ENCODE data around the gene WFDC5. TPM values are rescaled to one million over a fixed set of nuclear protein-coding genes. Genes with fewer than 3 reads are reported as not detected.

The WFDC5 gene
- total RNA-seq, 3 donors from 2014 or later (not counting 1 experiment from before 2014, with no cell fraction given): not detected

DNA sequence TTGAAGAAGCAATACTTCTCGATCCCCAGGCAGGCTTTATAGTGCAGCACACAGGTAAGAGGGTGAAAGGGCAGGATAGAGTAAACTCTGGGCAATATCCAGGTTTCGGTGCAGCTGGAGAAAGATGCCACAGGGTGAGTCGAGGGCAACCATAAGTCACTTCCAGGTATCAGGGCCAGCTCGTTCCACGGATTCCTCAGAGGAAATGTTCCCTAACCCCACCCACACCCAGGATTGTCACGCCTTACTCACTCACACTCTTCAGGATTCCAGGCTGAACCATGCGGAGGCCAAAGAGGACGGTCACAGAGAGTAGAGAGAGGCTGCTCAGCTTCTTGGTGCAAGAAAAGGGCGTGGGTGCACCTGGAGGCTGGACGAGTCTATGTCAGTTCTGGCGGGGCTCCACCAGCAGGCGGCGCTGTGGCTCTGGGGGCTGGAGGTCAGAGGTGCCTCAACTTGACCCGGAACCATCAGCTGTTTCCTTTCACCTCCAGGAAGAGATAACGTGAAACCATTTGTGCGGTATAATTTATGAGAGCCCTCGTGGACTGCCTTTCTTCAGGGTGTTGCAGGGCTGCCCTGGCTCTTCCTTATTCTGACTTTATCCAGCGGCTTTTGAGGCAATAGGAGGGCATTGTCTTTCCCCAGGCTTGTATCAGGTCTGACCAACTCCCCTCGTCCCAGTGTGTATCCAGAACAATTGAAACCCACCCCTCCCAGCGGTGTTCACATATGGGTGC, 23.8 kb upstream of the WFDC5 start:
- Histone ChIP-seq H3K36me3 (ENCODE audit: control insufficient read depth, insufficient read depth, low read length) (no peaks in the 10 kb centered on the region), H3K4me3 (ENCODE audit: low read length) (no peak overlapping the region), H3K27ac (ENCODE audit: low read length) (no peak overlapping the region), H3K4me1 (ENCODE audit: control insufficient read depth, insufficient read depth, low read length) (no peaks in the 10 kb centered on the region), H3K9me3 (ENCODE audit: control insufficient read depth, insufficient read depth, low read length) (no peaks in the 10 kb centered on the region), H3K27me3 (ENCODE audit: control insufficient read depth, insufficient read depth, low read length) (peaks cover 2% of the 10 kb centered on the region)
- ATAC-seq (peak in 2 of 3 donors; percentile 60 to 64), DNase-seq (peak; percentile 26 to 46)
- intact Hi-C loops (cut with micrococcal nuclease): no loop called here
- Mint-ChIP-seq H3K4me1 (no peaks in the 10 kb centered on the region), H3K36me3 (no peaks in the 10 kb centered on the region), H3K4me3 (no peak overlapping the region), H3K27me3 (ENCODE audit: low read depth in 2 of 2) (peaks cover 0 to 29% of the 10 kb centered on the region in 2 donors), H3K9me3 (no peaks in the 10 kb centered on the region), H3K27ac (no peak overlapping the region)
- 49% methylated on average over 20 of the region's 20 CpGs for WGBS (ENCODE audit: insufficient coverage)
- TF ChIP-seq, protein P1, sequence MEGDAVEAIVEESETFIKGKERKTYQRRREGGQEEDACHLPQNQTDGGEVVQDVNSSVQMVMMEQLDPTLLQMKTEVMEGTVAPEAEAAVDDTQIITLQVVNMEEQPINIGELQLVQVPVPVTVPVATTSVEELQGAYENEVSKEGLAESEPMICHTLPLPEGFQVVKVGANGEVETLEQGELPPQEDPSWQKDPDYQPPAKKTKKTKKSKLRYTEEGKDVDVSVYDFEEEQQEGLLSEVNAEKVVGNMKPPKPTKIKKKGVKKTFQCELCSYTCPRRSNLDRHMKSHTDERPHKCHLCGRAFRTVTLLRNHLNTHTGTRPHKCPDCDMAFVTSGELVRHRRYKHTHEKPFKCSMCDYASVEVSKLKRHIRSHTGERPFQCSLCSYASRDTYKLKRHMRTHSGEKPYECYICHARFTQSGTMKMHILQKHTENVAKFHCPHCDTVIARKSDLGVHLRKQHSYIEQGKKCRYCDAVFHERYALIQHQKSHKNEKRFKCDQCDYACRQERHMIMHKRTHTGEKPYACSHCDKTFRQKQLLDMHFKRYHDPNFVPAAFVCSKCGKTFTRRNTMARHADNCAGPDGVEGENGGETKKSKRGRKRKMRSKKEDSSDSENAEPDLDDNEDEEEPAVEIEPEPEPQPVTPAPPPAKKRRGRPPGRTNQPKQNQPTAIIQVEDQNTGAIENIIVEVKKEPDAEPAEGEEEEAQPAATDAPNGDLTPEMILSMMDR (IDR thresholded peaks at IDR 0.05): peak; percentile 30

DNA sequence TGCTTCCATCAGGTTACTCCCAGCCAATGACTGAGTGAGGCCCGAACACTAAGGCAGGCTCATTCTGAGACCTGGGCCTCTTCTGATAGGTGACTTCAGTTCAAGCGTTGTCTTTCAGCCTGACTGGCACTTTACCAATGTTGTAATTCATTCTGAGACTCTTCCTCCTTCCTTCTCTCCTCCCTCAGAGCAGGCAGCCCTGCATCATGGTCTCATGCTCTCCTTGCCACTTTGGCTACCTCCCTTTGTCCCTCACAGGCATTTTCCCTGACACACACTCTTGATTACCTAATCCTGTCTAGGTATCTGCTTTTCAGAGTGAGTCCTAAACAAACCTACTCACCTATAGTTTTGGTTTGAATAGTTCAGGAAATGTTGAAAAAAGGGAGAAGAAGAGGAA, 21.9 kb upstream of the WFDC5 start:
- no peak overlapping the region for H3K27ac Mint-ChIP-seq
- Histone ChIP-seq H3K4me1 (ENCODE audit: control insufficient read depth, insufficient read depth, low read length) (no peaks in the 10 kb centered on the region), H3K4me3 (ENCODE audit: low read length) (no peak overlapping the region), H3K27ac (ENCODE audit: low read length) (no peak overlapping the region), H3K36me3 (ENCODE audit: control insufficient read depth, insufficient read depth, low read length) (no peaks in the 10 kb centered on the region), H3K9me3 (ENCODE audit: control insufficient read depth, insufficient read depth, low read length) (no peaks in the 10 kb centered on the region), H3K27me3 (ENCODE audit: control insufficient read depth, insufficient read depth, low read length) (peaks cover 2% of the 10 kb centered on the region)
- DNase-seq: no peak
- intact Hi-C loops (cut with micrococcal nuclease): no loop called here
- no peaks in the 10 kb centered on the region for H3K9me3 Mint-ChIP-seq
- no peak for ATAC-seq
- H3K27me3 Mint-ChIP-seq (ENCODE audit: low read depth in 2 of 2): peaks cover 12 to 43% of the 10 kb centered on the region in 2 donors
- no peaks in the 10 kb centered on the region for H3K36me3 Mint-ChIP-seq
- 70% methylated on average over 2 of the region's 2 CpGs for WGBS (ENCODE audit: insufficient coverage)
- H3K4me1 Mint-ChIP-seq: no peaks in the 10 kb centered on the region
- TF ChIP-seq, protein P1 (IDR thresholded peaks at IDR 0.05): no peak
- H3K4me3 Mint-ChIP-seq: no peak overlapping the region

DNA sequence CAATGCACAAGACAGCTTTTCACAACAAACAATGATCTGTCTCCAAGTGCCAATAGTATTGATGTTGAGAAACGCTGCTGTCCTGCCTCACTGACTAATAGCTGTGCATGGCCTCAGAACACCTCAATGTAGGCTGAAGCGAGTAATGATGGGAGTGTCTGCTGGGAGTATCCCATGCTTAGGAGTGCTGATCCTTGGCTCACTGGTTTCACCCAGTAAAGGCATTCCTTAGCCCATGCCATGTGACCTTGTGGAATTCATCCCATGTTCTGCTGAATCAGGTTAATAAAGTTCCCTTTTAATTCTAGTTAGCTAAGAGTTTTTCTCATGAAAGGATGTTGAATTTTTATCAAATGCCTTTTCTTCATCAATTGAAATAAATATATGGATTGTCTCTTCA, 13.1 kb upstream of the WFDC5 start:
- WGBS (ENCODE audit: insufficient coverage): 90% methylated on average over 2 of the region's 2 CpGs
- Histone ChIP-seq H3K9me3 (ENCODE audit: control insufficient read depth, insufficient read depth, low read length) (no peaks in the 10 kb centered on the region), H3K27ac (ENCODE audit: low read length) (no peak overlapping the region), H3K36me3 (ENCODE audit: control insufficient read depth, insufficient read depth, low read length) (no peaks in the 10 kb centered on the region), H3K4me1 (ENCODE audit: control insufficient read depth, insufficient read depth, low read length) (no peaks in the 10 kb centered on the region), H3K27me3 (ENCODE audit: control insufficient read depth, insufficient read depth, low read length) (peaks cover 5% of the 10 kb centered on the region), H3K4me3 (ENCODE audit: low read length) (no peak overlapping the region)
- TF ChIP-seq, protein P1 (IDR thresholded peaks at IDR 0.05): no peak
- ATAC-seq (no peak), DNase-seq (no peak)
- H3K36me3 Mint-ChIP-seq: no peaks in the 10 kb centered on the region
- no peak overlapping the region for H3K4me3 Mint-ChIP-seq
- H3K4me1 Mint-ChIP-seq: no peaks in the 10 kb centered on the region
- H3K27ac Mint-ChIP-seq: no peak overlapping the region
- no peaks in the 10 kb centered on the region for H3K9me3 Mint-ChIP-seq
- H3K27me3 Mint-ChIP-seq (ENCODE audit: low read depth in 2 of 2): peaks cover 17 to 64% of the 10 kb centered on the region in 2 donors
- intact Hi-C loops (cut with micrococcal nuclease): no loop called here

DNA sequence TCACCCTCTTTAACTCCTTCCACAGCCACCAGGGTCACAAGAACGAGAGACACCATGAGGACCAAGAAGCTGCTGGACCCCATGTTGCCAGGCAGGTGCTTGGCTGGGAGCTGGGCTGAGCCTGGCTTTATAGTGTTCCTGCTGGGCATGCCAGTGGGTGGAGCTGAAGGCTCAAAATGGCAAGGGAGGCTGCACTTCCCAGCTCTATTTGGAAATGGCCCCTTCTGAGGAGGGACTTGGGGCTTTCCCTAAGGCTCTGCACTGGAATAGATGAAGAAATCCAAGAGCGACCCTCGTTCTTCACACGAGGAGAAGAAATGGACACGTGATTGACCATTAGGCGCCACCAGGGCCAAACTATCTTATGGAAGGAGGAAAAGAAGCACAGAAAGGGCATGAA, 9.4 kb upstream of the WFDC5 start, which contains the start of gene WFDC12:
TSS of gene WFDC12 (minus strand) at position 101 of the 400 bp plus-strand sequence. CDS start at position 83, 18 bp downstream.
- Histone ChIP-seq H3K36me3 (ENCODE audit: control insufficient read depth, insufficient read depth, low read length) (no peaks in the 10 kb centered on the region), H3K4me3 (ENCODE audit: low read length) (no peak within 1 kb of the TSS), H3K27me3 (ENCODE audit: control insufficient read depth, insufficient read depth, low read length) (peaks cover 5% of the 10 kb centered on the region), H3K9me3 (ENCODE audit: control insufficient read depth, insufficient read depth, low read length) (no peaks in the 10 kb centered on the region), H3K4me1 (ENCODE audit: control insufficient read depth, insufficient read depth, low read length) (no peaks in the 10 kb centered on the region), H3K27ac (ENCODE audit: low read length) (no peak within 1 kb of the TSS)
- H3K27ac Mint-ChIP-seq: no peak within 1 kb of the TSS
- WGBS (ENCODE audit: insufficient coverage): 84% methylated on average over 6 of the region's 6 CpGs
- intact Hi-C loops (cut with micrococcal nuclease): no loop called here
- H3K4me3 Mint-ChIP-seq: no peak within 1 kb of the TSS
- no peaks in the 10 kb centered on the region for H3K4me1 Mint-ChIP-seq
- H3K9me3 Mint-ChIP-seq: no peaks in the 10 kb centered on the region
- TF ChIP-seq, protein P1 (IDR thresholded peaks at IDR 0.05): no peak
- no peaks in the 10 kb centered on the region for H3K36me3 Mint-ChIP-seq
- ATAC-seq (no peak), DNase-seq (no peak)
- peaks cover 4 to 41% of the 10 kb centered on the region in 2 donors for H3K27me3 Mint-ChIP-seq (ENCODE audit: low read depth in 2 of 2)
